Activated T-helper 17 cell treated with anti-CD3 and anti-CD28 coated beads, Interleukin-2, amount 50 U/mL, for 72 hours (primary cell): ENCODE measurements around the gene RBM34. TPM values are rescaled to one million over a fixed set of nuclear protein-coding genes. Genes with fewer than 3 reads are reported as not detected.

Experiments used
- total RNA-seq, 2 donors: library from RNA; stranded (reverse); gene quantifications; one replicate each; pipeline ENCODE4 v1.2.3, GENCODE V29; 2022

The RBM34 gene
- total RNA-seq, 2 donors from 2014 or later = 114 to 122 TPM

Other genes starting within 250 kb of the RBM34 start
- gene TOMM20, start 32.4 kb downstream of the RBM34 start, total RNA-seq = 100 to 1,000 TPM; 110 to 117 TPM
- gene ARID4B, start 166.9 kb upstream of the RBM34 start, total RNA-seq = 10 to 100 TPM; 42.2 to 61.2 TPM
- gene GGPS1, start 167.3 kb upstream of the RBM34 start, total RNA-seq = 10 to 100 TPM; 28.9 to 32.9 TPM
- gene TBCE, start 206.2 kb upstream of the RBM34 start, total RNA-seq = 10 to 100 TPM; 21.5 to 31.7 TPM